ENCODE data around the gene WDR31.
"Not testable (repeated sequence)": the region's sequence is repeated elsewhere in the genome, so short reads cannot be mapped to it uniquely, and the experiment has no call there.

WDR31 gene

GRCh38 chr9:113340011-113340699, at the start of gene WDR31:
WDR31 (minus strand) TSS chr9:113340275; CDS start chr9:113332022, 8,253 bp downstream.
- peak within 1 kb of the TSS; percentile 84 for H3K4me3 ChIP-seq (ENCODE audit: control insufficient read depth, low read depth, low read length)
- TF ChIP-seq CTCF (IDR thresholded peaks at IDR 0.05; ENCODE audit: control insufficient read depth, insufficient read depth, low read depth, low read length, missing control alignments), result no peak
- peak; percentile 55 for DNase-seq (ENCODE audit: low read depth)

GRCh38 chr9:113389451-113389850, 49.4 kb upstream of the WDR31 start:
- no peak for TF ChIP-seq CTCF (IDR thresholded peaks at IDR 0.05; ENCODE audit: control insufficient read depth, insufficient read depth, low read depth, low read length, missing control alignments)
- no peak for DNase-seq (ENCODE audit: low read depth)
- H3K4me3 ChIP-seq (ENCODE audit: control insufficient read depth, low read depth, low read length), result no peak overlapping the region

GRCh38 chr9:113388833-113389232, 48.8 kb upstream of the WDR31 start:
- DNase-seq (ENCODE audit: low read depth), result no peak
- no peak for TF ChIP-seq CTCF (IDR thresholded peaks at IDR 0.05; ENCODE audit: control insufficient read depth, insufficient read depth, low read depth, low read length, missing control alignments)
- no peak overlapping the region for H3K4me3 ChIP-seq (ENCODE audit: control insufficient read depth, low read depth, low read length)

- no peak for DNase-seq (ENCODE audit: low read depth)
- no peak for TF ChIP-seq CTCF (IDR thresholded peaks at IDR 0.05; ENCODE audit: control insufficient read depth, insufficient read depth, low read depth, low read length, missing control alignments)
- H3K4me3 ChIP-seq (ENCODE audit: control insufficient read depth, low read depth, low read length), result no peak overlapping the region
Observed at GRCh38 chr9:113387560-113388230, 47.6 kb upstream of the WDR31 start.

GRCh38 chr9:113386571-113387393, 46.7 kb upstream of the WDR31 start:
- no peak overlapping the region for H3K4me3 ChIP-seq (ENCODE audit: control insufficient read depth, low read depth, low read length)
- TF ChIP-seq CTCF (IDR thresholded peaks at IDR 0.05; ENCODE audit: control insufficient read depth, insufficient read depth, low read depth, low read length, missing control alignments), result no peak
- no peak for DNase-seq (ENCODE audit: low read depth)

- TF ChIP-seq CTCF (IDR thresholded peaks at IDR 0.05; ENCODE audit: control insufficient read depth, insufficient read depth, low read depth, low read length, missing control alignments), result no peak
- no peak for DNase-seq (ENCODE audit: low read depth)
- no peak overlapping the region for H3K4me3 ChIP-seq (ENCODE audit: control insufficient read depth, low read depth, low read length)
Observed at GRCh38 chr9:113381909-113382411, 41.9 kb upstream of the WDR31 start.

GRCh38 chr9:113381441-113381840, 41.4 kb upstream of the WDR31 start:
- H3K4me3 ChIP-seq (ENCODE audit: control insufficient read depth, low read depth, low read length), result not testable (repeated sequence)

More at GRCh38 chr9:113381441-113381840, 41.4 kb upstream of the WDR31 start:
- DNase-seq (ENCODE audit: low read depth), result not testable (repeated sequence)
